HG03060 (cell line): ENCODE measurements around the gene NHERF1.

ENCODE experiments used
- ATAC-seq: cut with Tn5 transposase; IDR thresholded peaks from one replicate; pipeline ENCODE4 v1.9.1; 2021; ENCODE audit warnings: low read depth, moderate number of reproducible peaks; ENCODE audit not compliant: unreplicated experiment

NHERF1 gene

GRCh38 chr17:74748279-74748528 is 224 bp upstream of the NHERF1 start:
- peak; percentile 53 for ATAC-seq

- ATAC-seq: no peak
These were observed 1.0 kb downstream of the NHERF1 start for GRCh38 chr17:74749279-74750038.

GRCh38 chr17:74750039-74750326 is 1.6 kb downstream of the NHERF1 start:
- no peak for ATAC-seq

- ATAC-seq: no peak
These were observed 2.1 kb downstream of the NHERF1 start for GRCh38 chr17:74750327-74751069.

GRCh38 chr17:74752415-74752814 is 4.0 kb downstream of the NHERF1 start:
- ATAC-seq: no peak

- ATAC-seq: no peak
These were observed 4.5 kb downstream of the NHERF1 start for GRCh38 chr17:74752822-74753401.

- ATAC-seq: no peak
These were observed 6.4 kb downstream of the NHERF1 start for GRCh38 chr17:74754832-74755231.

GRCh38 chr17:74755533-74755932 is 7.1 kb downstream of the NHERF1 start:
- no peak for ATAC-seq

GRCh38 chr17:74756891-74757290 is 8.5 kb downstream of the NHERF1 start:
- ATAC-seq: no peak

- ATAC-seq: no peak
These were observed 9.1 kb downstream of the NHERF1 start for GRCh38 chr17:74757502-74757901.

GRCh38 chr17:74757931-74758847 is 9.8 kb downstream of the NHERF1 start:
- no peak for ATAC-seq

- ATAC-seq: no peak
These were observed 10.4 kb downstream of the NHERF1 start for GRCh38 chr17:74758848-74759168.

GRCh38 chr17:74759243-74759801 is 10.9 kb downstream of the NHERF1 start:
- ATAC-seq: peak; percentile 59

- no peak for ATAC-seq
These were observed 11.5 kb downstream of the NHERF1 start for GRCh38 chr17:74759941-74760340.

GRCh38 chr17:74760404-74761105 is 12.1 kb downstream of the NHERF1 start:
- no peak for ATAC-seq

GRCh38 chr17:74761419-74761818 is 13.0 kb downstream of the NHERF1 start:
- no peak for ATAC-seq

- ATAC-seq: no peak
These were observed 13.5 kb downstream of the NHERF1 start for GRCh38 chr17:74761931-74762330.

GRCh38 chr17:74763565-74764387 is 15.3 kb downstream of the NHERF1 start:
- ATAC-seq: no peak

- no peak for ATAC-seq
These were observed 16.4 kb downstream of the NHERF1 start for GRCh38 chr17:74764751-74765286.
